HG02798 (cell line): ENCODE results near the gene ADRA2C.
"Not testable (repeated sequence)": the region's sequence is repeated elsewhere in the genome, so short reads cannot be mapped to it uniquely, and the experiment has no call there.

Source experiments
- ATAC-seq: cut with Tn5 transposase; IDR thresholded peaks from one replicate; pipeline ENCODE4 v1.9.1; 2021; ENCODE audit warnings: mild to moderate bottlenecking; ENCODE audit not compliant: unreplicated experiment, poor library complexity

ADRA2C gene

GRCh38 chr4:3809451-3810110 is 43.4 kb downstream of the ADRA2C start:
- no peak for ATAC-seq

- ATAC-seq: no peak
Measured at GRCh38 chr4:3810111-3810680, 44.0 kb downstream of the ADRA2C start.

DNA sequence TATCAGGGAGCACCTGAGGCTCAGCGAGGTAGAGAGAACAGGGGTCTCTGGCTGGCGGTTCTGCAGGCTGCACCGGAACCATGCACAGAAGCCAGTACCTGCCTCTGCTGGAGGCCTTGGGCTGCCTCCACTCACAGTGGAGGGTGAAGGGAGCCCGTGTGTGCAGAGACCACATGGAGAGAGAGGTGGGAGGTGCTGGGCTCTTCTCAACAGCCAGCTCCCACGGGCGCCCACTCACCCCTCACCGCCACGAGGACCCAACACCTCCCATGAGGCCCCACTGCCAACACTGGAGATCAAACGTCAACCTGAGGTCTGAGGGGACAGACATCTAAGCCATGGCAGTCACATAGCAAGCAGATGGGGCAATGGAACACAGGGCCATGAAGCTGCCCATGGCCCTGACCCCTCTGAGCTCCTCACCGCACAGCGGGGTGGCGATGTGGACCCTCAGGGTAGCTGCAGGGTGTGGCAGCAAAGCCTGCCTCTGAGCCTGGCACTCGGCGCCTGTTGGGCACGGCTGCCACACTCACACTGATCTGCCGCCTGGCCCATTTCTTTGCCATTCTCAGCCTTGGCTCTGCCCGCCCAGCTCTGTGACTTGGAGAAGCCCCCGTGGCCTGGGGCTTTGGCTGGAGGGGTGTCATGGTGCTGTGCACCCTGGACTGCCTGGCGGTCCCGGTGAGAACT is 44.8 kb downstream of the ADRA2C start:
- no peak for ATAC-seq

DNA sequence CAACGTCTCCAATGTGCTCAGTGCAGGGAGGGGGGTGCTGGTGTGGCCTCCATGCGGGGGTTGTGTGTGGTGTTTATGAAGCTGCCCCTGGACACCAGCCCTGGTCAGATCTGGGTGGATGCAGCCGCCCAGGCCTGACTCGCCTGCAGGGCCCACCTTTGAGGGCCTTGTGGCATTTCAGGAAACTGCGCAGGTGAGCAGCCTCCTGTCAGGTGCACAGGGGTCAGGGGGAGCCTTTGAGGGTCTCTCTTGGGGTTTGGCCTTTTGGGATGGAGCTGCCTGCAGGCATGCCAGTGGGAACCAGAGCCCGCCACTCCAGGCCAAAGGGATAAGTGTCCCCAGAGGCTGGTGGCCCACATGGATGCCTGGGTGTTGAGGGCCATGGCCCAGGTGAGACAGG is 45.4 kb downstream of the ADRA2C start:
- no peak for ATAC-seq

- no peak for ATAC-seq
Measured at GRCh38 chr4:3812211-3812934, 46.2 kb downstream of the ADRA2C start.

GRCh38 chr4:3813151-3814052 is 47.2 kb downstream of the ADRA2C start:
- ATAC-seq: no peak

DNA sequence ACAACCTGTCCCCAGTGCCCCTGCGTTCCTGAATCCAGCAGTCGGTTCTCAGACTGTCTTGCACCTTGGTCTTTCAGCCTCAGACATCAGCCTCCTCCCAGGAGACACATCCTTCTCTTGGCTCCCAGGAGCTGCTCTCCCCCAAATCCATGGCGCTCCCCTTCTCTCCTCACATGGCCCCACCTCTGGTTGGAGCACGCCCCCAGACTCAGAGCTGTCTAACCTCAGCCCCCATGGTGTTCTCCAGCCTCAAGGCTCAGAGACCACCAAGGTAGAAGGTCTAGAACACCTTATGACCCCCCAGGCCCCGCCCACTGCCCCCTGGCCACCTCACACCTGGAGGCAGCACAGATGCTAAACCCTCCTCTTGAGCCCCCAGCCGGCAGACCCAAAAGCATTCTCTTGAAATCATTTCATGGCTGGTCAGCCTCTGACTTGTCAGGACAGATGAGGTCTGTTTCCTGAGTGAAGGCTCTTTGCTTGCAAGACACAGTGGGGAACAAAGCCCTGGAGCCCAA is 47.9 kb downstream of the ADRA2C start:
- no peak for ATAC-seq

GRCh38 chr4:3814838-3815237 is 48.7 kb downstream of the ADRA2C start:
- ATAC-seq: not testable (repeated sequence)

DNA sequence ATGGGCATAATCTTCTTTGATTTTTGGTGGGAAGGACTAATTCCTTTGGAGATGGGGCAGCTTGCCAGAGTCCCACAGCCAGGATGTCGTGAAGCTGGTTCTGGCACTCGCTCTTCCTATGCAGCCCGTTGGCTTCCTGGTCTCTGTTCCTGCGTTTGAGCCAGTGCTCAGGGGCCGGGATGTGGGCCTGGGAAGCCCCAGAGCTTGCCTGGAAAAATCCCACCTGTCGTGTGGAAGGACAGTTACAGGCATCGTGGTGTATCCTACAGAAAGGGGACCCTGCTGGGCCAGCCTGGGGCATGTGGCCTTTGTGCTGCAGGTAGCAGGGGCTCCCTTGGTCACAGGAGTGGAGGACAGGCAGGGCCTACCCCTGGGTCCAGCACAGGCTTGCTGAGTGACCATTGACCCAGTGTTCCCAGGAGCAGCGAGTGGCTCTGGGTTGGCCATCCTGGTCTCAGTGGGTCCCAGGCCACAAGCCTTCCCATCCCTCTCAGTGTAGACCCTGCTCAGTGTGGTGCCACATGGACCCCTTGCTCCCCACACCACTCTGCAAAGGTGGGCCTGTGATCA is 50.2 kb downstream of the ADRA2C start:
- ATAC-seq: no peak

GRCh38 chr4:3816983-3817960 is 51.1 kb downstream of the ADRA2C start:
- no peak for ATAC-seq
